Measurements from ENCODE around the gene FAM110C. TPM values are rescaled to one million over a fixed set of nuclear protein-coding genes. Genes with fewer than 3 reads are reported as not detected.

The FAM110C gene
- polyA plus RNA-seq, 1 of the 3 experiments (the other 2 are of a cell fraction), result not detected

GRCh38 chr2:90645-91312 is 44.5 kb upstream of the FAM110C start:
- Histone ChIP-seq H3K27ac (ENCODE audit: low read depth in 2 of 2, low read length in 1 of 2) (no peak overlapping the region), H3K27me3 (ENCODE audit: insufficient read depth) (no peaks in the 10 kb centered on the region), H3K4me1 (ENCODE audit: control insufficient read depth in 1 of 2, insufficient read depth in 2 of 2, low read depth in 1 of 2, low read length in 1 of 2) (no peaks in the 10 kb centered on the region; a peak in 1 of 4 replicates), H3K79me2 (ENCODE audit: insufficient read depth) (no peaks in the 10 kb centered on the region), H2AFZ (ENCODE audit: low read depth) (no peak overlapping the region), H3K9me3 (peaks cover 4% of the 10 kb centered on the region; the same call in 1 of the 2 replicates), H4K20me1 (ENCODE audit: insufficient read depth) (no peaks in the 10 kb centered on the region), H3K9me2 (peaks cover 3% of the 10 kb centered on the region; the same call in 1 of the 2 replicates), H3K9ac (no peak overlapping the region), H3F3A (replicated peaks; ENCODE audit: insufficient read depth) (no peaks in the 10 kb centered on the region), H3K4me2 (no peak overlapping the region), H3K4me3 (ENCODE audit: low read depth in 2 of 2, low read length in 1 of 2) (no peak overlapping the region), H3K36me3 (replicated peaks in 1 of 2; ENCODE audit: control insufficient read depth in 1 of 2, insufficient read depth in 2 of 2, low read length in 1 of 2) (no peaks in the 10 kb centered on the region)
- POLR2A ChIA-PET, result no interaction called here
- TF ChIP-seq GATA2 (CRISPR knock-in tag; IDR thresholded peaks at IDR 0.05) (no peak), FOXM1 (IDR thresholded peaks at IDR 0.05; ENCODE audit: low read depth) (no peak), EZH2phosphoT487 (IDR thresholded peaks at IDR 0.05; ENCODE audit: borderline replicate concordance, low read depth) (no peak)
- CTCF ChIA-PET, result interaction anchor here (1.0 to 2.3 kb wide), 2 partner anchors 7 to 17 kb away, joined by 3 to 5 read pairs; no protein-coding TSS in a partner anchor
- WGBS (ENCODE audit: low lambda C conversion rate), result 18% methylated on average over 9 of the region's 25 CpGs
- DNase-seq, result no peak

DNA sequence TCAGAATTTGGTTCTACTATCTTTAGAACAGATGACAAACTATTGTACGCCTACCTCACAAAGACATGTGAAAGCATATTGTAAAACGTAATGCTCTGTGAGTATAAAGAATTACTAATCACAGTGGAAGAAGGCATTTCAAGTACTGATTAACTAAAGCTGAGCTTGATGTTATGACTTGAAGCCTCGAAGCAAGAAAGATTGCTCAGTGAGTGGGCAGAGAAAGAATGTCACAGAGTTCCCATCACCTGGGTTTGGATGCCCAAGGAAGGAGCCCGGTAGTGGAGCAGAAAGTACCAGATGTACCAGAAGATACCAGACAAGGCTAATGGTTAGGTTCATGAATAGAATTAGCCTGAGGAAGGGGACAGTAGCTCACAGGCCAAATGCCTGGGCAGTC is 39.5 kb upstream of the FAM110C start:
- H3K27me3 ChIP-seq (ENCODE audit: insufficient read depth), result no peaks in the 10 kb centered on the region
- POLR2A ChIA-PET, result no interaction called here
- no peak for TF ChIP-seq GABPA (IDR thresholded peaks at IDR 0.05; ENCODE audit: low read depth)
- no peak for TF ChIP-seq YY1 (IDR thresholded peaks at IDR 0.05; ENCODE audit: low read depth)
- TF ChIP-seq JUND (IDR thresholded peaks at IDR 0.05), result no peak
- TF ChIP-seq RFX5 (IDR thresholded peaks at IDR 0.05; ENCODE audit: low read length), result no peak
- TF ChIP-seq REST (IDR thresholded peaks at IDR 0.05; ENCODE audit: low read depth, low read length), result no peak
- TF ChIP-seq NFIC (IDR thresholded peaks at IDR 0.05; ENCODE audit: borderline replicate concordance), result no peak
- no peak for TF ChIP-seq MAX (IDR thresholded peaks at IDR 0.05; ENCODE audit: low read depth)
- TF ChIP-seq, protein P1, sequence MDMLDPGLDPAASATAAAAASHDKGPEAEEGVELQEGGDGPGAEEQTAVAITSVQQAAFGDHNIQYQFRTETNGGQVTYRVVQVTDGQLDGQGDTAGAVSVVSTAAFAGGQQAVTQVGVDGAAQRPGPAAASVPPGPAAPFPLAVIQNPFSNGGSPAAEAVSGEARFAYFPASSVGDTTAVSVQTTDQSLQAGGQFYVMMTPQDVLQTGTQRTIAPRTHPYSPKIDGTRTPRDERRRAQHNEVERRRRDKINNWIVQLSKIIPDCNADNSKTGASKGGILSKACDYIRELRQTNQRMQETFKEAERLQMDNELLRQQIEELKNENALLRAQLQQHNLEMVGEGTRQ (IDR thresholded peaks at IDR 0.05; ENCODE audit: borderline replicate concordance, low read depth, low read length), result no peak
- no peak for TF ChIP-seq CTCF (IDR thresholded peaks at IDR 0.05)
- no peak for TF ChIP-seq EP300 (IDR thresholded peaks at IDR 0.05; ENCODE audit: borderline replicate concordance in 1 of 2, low read depth in 1 of 2, low read length in 1 of 2)
- TF ChIP-seq SMC3 (IDR thresholded peaks at IDR 0.05; ENCODE audit: low read depth, low read length), result no peak
- no peak for TF ChIP-seq RXRA (IDR thresholded peaks at IDR 0.05; ENCODE audit: borderline replicate concordance, low read depth)
- no peak for TF ChIP-seq TAF1 (IDR thresholded peaks at IDR 0.05; ENCODE audit: borderline replicate concordance, low read depth, low read length)
- TF ChIP-seq, protein P2, sequence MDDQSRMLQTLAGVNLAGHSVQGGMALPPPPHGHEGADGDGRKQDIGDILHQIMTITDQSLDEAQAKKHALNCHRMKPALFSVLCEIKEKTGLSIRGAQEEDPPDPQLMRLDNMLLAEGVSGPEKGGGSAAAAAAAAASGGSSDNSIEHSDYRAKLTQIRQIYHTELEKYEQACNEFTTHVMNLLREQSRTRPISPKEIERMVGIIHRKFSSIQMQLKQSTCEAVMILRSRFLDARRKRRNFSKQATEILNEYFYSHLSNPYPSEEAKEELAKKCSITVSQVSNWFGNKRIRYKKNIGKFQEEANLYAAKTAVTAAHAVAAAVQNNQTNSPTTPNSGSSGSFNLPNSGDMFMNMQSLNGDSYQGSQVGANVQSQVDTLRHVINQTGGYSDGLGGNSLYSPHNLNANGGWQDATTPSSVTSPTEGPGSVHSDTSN (IDR thresholded peaks at IDR 0.05), result no peak
- TF ChIP-seq MEF2A (IDR thresholded peaks at IDR 0.05; ENCODE audit: borderline replicate concordance, low read depth), result no peak
- no peak for TF ChIP-seq FOXM1 (IDR thresholded peaks at IDR 0.05; ENCODE audit: low read depth)
- TF ChIP-seq SIN3A (IDR thresholded peaks at IDR 0.05; ENCODE audit: borderline replicate concordance, low read depth, low read length), result no peak
- peaks cover 3% of the 10 kb centered on the region; the same call in 1 of the 2 replicates for H3K9me2 ChIP-seq
- no peaks in the 10 kb centered on the region for H4K20me1 ChIP-seq (ENCODE audit: insufficient read depth)
- CTCF ChIA-PET, result no interaction called here
- no peak overlapping the region for H2AFZ ChIP-seq (ENCODE audit: low read depth)
- no peaks in the 10 kb centered on the region; a peak in 1 of 4 replicates for H3K4me1 ChIP-seq (ENCODE audit: control insufficient read depth in 1 of 2, insufficient read depth in 2 of 2, low read depth in 1 of 2, low read length in 1 of 2)
- WGBS (ENCODE audit: low lambda C conversion rate), result 7% methylated on average over 4 of the region's 4 CpGs
- no peak overlapping the region for H3K27ac ChIP-seq (ENCODE audit: low read depth in 2 of 2, low read length in 1 of 2)
- H3K9ac ChIP-seq, result no peak overlapping the region
- peaks cover 7% of the 10 kb centered on the region for H3K9me3 ChIP-seq
- H3K4me2 ChIP-seq, result no peak overlapping the region
- no peak overlapping the region for H3K4me3 ChIP-seq (ENCODE audit: low read depth in 2 of 2, low read length in 1 of 2)
- H3K79me2 ChIP-seq (ENCODE audit: insufficient read depth), result no peaks in the 10 kb centered on the region
- no peaks in the 10 kb centered on the region for H3K36me3 ChIP-seq (replicated peaks in 1 of 2; ENCODE audit: control insufficient read depth in 1 of 2, insufficient read depth in 2 of 2, low read length in 1 of 2)
- DNase-seq, result no peak
- H3F3A ChIP-seq (replicated peaks; ENCODE audit: insufficient read depth), result no peaks in the 10 kb centered on the region

Data from SK-N-SH (cell line).